ENCODE measurements around the gene DNAI1. TPM values are rescaled to one million over a fixed set of nuclear protein-coding genes. Genes with fewer than 3 reads are reported as not detected.

Gene DNAI1
- polyA plus RNA-seq, 1 of the 3 experiments (the other 2 are of a cell fraction) = 0.46 TPM

- TF ChIP-seq RFX5 (IDR thresholded peaks at IDR 0.05; ENCODE audit: low read length) = no peak
- TF ChIP-seq PBX3 (IDR thresholded peaks at IDR 0.05) = peak; percentile 75
- peak; percentile 22 to 40; a peak in 2 of 4 replicates for TF ChIP-seq EP300 (IDR thresholded peaks at IDR 0.05; ENCODE audit: borderline replicate concordance in 1 of 2, low read depth in 1 of 2, low read length in 1 of 2)
- TF ChIP-seq GATA2 (CRISPR knock-in tag; IDR thresholded peaks at IDR 0.05) = peak; percentile 19; the same call in 1 of the 2 replicates
- no peak for TF ChIP-seq GABPA (IDR thresholded peaks at IDR 0.05; ENCODE audit: low read depth)
- no peak for TF ChIP-seq MEF2A (IDR thresholded peaks at IDR 0.05; ENCODE audit: borderline replicate concordance, low read depth)
- peak; percentile 48; the same call in 1 of the 2 replicates for TF ChIP-seq RXRA (IDR thresholded peaks at IDR 0.05; ENCODE audit: borderline replicate concordance, low read depth)
- TF ChIP-seq FOSL2 (IDR thresholded peaks at IDR 0.05; ENCODE audit: borderline replicate concordance, low read depth) = peak; percentile 85
- TF ChIP-seq YY1 (IDR thresholded peaks at IDR 0.05; ENCODE audit: low read depth) = no peak
- no peak for TF ChIP-seq MXI1 (IDR thresholded peaks at IDR 0.05; ENCODE audit: low read depth, low read length)
- TF ChIP-seq TCF12 (IDR thresholded peaks at IDR 0.05) = peak; percentile 71
- no peak for TF ChIP-seq ELF1 (IDR thresholded peaks at IDR 0.05)
- 0 out of 2 replicates have a peak, but pooled peaks have one; percentile 52 for TF ChIP-seq ZBTB33 (IDR thresholded peaks at IDR 0.05; ENCODE audit: borderline replicate concordance, low read depth)
- 0 out of 2 replicates have a peak, but pooled peaks have one; percentile 43 for TF ChIP-seq TEAD4 (IDR thresholded peaks at IDR 0.05; ENCODE audit: borderline replicate concordance, insufficient read depth)
- peak; percentile 66 for TF ChIP-seq JUND (IDR thresholded peaks at IDR 0.05)
- peak; percentile 89 for TF ChIP-seq NFIC (IDR thresholded peaks at IDR 0.05; ENCODE audit: borderline replicate concordance)
- no peak for TF ChIP-seq REST (IDR thresholded peaks at IDR 0.05; ENCODE audit: low read depth, low read length)
- no peaks in the 10 kb centered on the region for H3K36me3 ChIP-seq (replicated peaks in 1 of 2; ENCODE audit: control insufficient read depth in 1 of 2, insufficient read depth in 2 of 2, low read length in 1 of 2)
- ChIA-PET CTCF (interaction anchor here (0.7 to 3.3 kb wide), 11 partner anchors 9 to 211 kb away, joined by 3 to 10 read pairs (median 4); no protein-coding TSS in a partner anchor), POLR2A (no interaction called here)
- H3K4me3 ChIP-seq (ENCODE audit: low read depth in 2 of 2, low read length in 1 of 2) = 0 out of 4 replicates have a peak overlapping the region, but pooled peaks of 1 of the 2 experiments have one; percentile 1
- no peaks in the 10 kb centered on the region for H3K79me2 ChIP-seq (ENCODE audit: insufficient read depth)
- H3K27ac ChIP-seq (ENCODE audit: low read depth in 2 of 2, low read length in 1 of 2) = peak overlapping the region; percentile 7 to 60; a peak in 3 of 4 replicates
- H3K9me2 ChIP-seq = no peaks in the 10 kb centered on the region
- H4K20me1 ChIP-seq (ENCODE audit: insufficient read depth) = no peaks in the 10 kb centered on the region; the same call in 1 of the 2 replicates
- peaks cover 7 to 23% of the 10 kb centered on the region in 2 experiments; a peak in 3 of 4 replicates for H3K4me1 ChIP-seq (ENCODE audit: control insufficient read depth in 1 of 2, insufficient read depth in 2 of 2, low read depth in 1 of 2, low read length in 1 of 2)
- peak; percentile 52 for DNase-seq
- peak overlapping the region; percentile 52 for H3K4me2 ChIP-seq
- no peaks in the 10 kb centered on the region for H3K9me3 ChIP-seq
- H3K9ac ChIP-seq = no peak overlapping the region
- H3F3A ChIP-seq (replicated peaks; ENCODE audit: insufficient read depth) = peaks cover 18% of the 10 kb centered on the region
- no peak overlapping the region for H2AFZ ChIP-seq (ENCODE audit: low read depth)
- 10% methylated on average over 5 of the region's 5 CpGs for WGBS (ENCODE audit: low lambda C conversion rate)
- no peaks in the 10 kb centered on the region for H3K27me3 ChIP-seq (ENCODE audit: insufficient read depth)
These were observed 4.7 kb downstream of the DNAI1 start for GRCh38 chr9:34463098-34463900.
